SU-DHL-6 (cell line): ENCODE results near the gene MARCHF10.

Source experiments
- H2AFZ ChIP-seq: fragments of 200-600 bp; sonication (generic); 2 replicates; pipeline ENCODE4 v1.6.1; 2014; ENCODE audit warnings: low read depth, mild to moderate bottlenecking, moderate library complexity, mixed read lengths, antibody characterized with exemption, low read length; ENCODE audit not compliant: severe bottlenecking
- H3F3A ChIP-seq: fragments of 200-600 bp; shearing (Covaris generic); 2 replicates; pipeline ENCODE4 v1.6.0; 2016; ENCODE audit warnings: antibody characterized with exemption, mild to moderate bottlenecking; ENCODE audit not compliant: insufficient read depth
- H3K27ac ChIP-seq: fragments of 200-600 bp; sonication (generic); 2 replicates; pipeline ENCODE4 v1.5.1; 2016; ENCODE audit warnings: low read depth, mild to moderate bottlenecking, low read length, moderate library complexity, mixed read lengths
- H3K27me3 ChIP-seq: fragments of 200-600 bp; sonication (generic), shearing (Covaris generic); 2 replicates; pipeline ENCODE4 v1.6.0; 2014; ENCODE audit warnings: mild to moderate bottlenecking, low read length
- H3K36me3 ChIP-seq: fragments of 200-600 bp; sonication (generic); 2 replicates; pipeline ENCODE4 v1.6.1; 2014; ENCODE audit warnings: mild to moderate bottlenecking, low read length, mixed read lengths
- H3K4me2 ChIP-seq: fragments of 300-600, 200-600 bp; shearing (Covaris generic), sonication (generic); 2 replicates; pipeline ENCODE4 v1.6.0; 2014; ENCODE audit warnings: low read length, low read depth, mild to moderate bottlenecking; ENCODE audit not compliant: poor library complexity, severe bottlenecking
- H3K4me3 ChIP-seq: fragments of 200-600 bp; sonication (generic); 2 replicates; pipeline ENCODE4 v1.5.1; 2014; ENCODE audit warnings: antibody characterized with exemption, low read length, mild to moderate bottlenecking, mixed read lengths; ENCODE audit not compliant: insufficient read depth, poor library complexity, severe bottlenecking
- H3K79me2 ChIP-seq: fragments of 200-600 bp; sonication (generic); 2 replicates; pipeline ENCODE4 v1.6.1; 2014; ENCODE audit warnings: mild to moderate bottlenecking, low read length, moderate library complexity; ENCODE audit not compliant: insufficient read depth
- H3K9ac ChIP-seq: fragments of 200-600 bp; sonication (generic); 2 replicates; pipeline ENCODE4 v1.7.0; 2014; ENCODE audit warnings: mild to moderate bottlenecking, low read length
- H3K9me2 ChIP-seq: fragments of 200-600 bp; sonication (generic); replicated peaks from 2 replicates; pipeline ENCODE4 v1.6.1; 2014; ENCODE audit warnings: low read length; ENCODE audit not compliant: insufficient read depth
- H3K9me3 ChIP-seq: fragments of 200-600 bp; sonication (generic); 2 replicates; pipeline ENCODE4 v1.6.1; 2014; ENCODE audit warnings: low read length, mixed read lengths; ENCODE audit not compliant: insufficient read depth
- H4K20me1 ChIP-seq: fragments of 200-600 bp; sonication (generic); 2 replicates; pipeline ENCODE4 v1.6.1; 2014; ENCODE audit warnings: low read depth, mild to moderate bottlenecking, antibody characterized with exemption, low read length, moderate library complexity, mixed read lengths
- CTCF ChIP-seq: fragments of 200-600 bp; sonication (generic); IDR thresholded peaks from one replicate; pipeline ENCODE4 v1.5.1; 2017; ENCODE audit warnings: antibody characterized with exemption, mild to moderate bottlenecking, low read length, moderate library complexity; ENCODE audit not compliant: insufficient read depth, poor library complexity, severe bottlenecking
- EZH2phosphoT487 ChIP-seq: fragments of 200-600 bp; sonication (generic), shearing (Covaris generic); conservative IDR thresholded peaks from 2 replicates; pipeline ENCODE4 v1.6.1; 2018; ENCODE audit warnings: mild to moderate bottlenecking, antibody characterized with exemption, low read length, moderate library complexity, mixed read lengths

Gene MARCHF10

GRCh38 chr17:62663304-62663703, 144.8 kb downstream of the MARCHF10 start:
- H3K27ac ChIP-seq, result no peak overlapping the region
- no peak overlapping the region for H2AFZ ChIP-seq
- no peak overlapping the region for H3K4me2 ChIP-seq
- H3K4me3 ChIP-seq, result no peak overlapping the region
- H4K20me1 ChIP-seq, result no peaks in the 10 kb centered on the region
- no peaks in the 10 kb centered on the region for H3K36me3 ChIP-seq
- no peak overlapping the region for H3K9ac ChIP-seq
- H3K9me3 ChIP-seq, result no peaks in the 10 kb centered on the region
- H3K27me3 ChIP-seq, result no peaks in the 10 kb centered on the region
- H3K79me2 ChIP-seq, result no peaks in the 10 kb centered on the region
- no peaks in the 10 kb centered on the region for H3F3A ChIP-seq
- H3K9me2 ChIP-seq, result no peaks in the 10 kb centered on the region
- TF ChIP-seq CTCF, result no peak
- no peak for TF ChIP-seq EZH2phosphoT487

- H2AFZ ChIP-seq, result no peak overlapping the region
- no peaks in the 10 kb centered on the region for H3K27me3 ChIP-seq
- H3F3A ChIP-seq, result no peaks in the 10 kb centered on the region
- no peak overlapping the region for H3K9ac ChIP-seq
- no peaks in the 10 kb centered on the region for H3K9me3 ChIP-seq
- no peak overlapping the region for H3K4me3 ChIP-seq
- no peaks in the 10 kb centered on the region for H3K79me2 ChIP-seq
- TF ChIP-seq EZH2phosphoT487 (no peak), CTCF (no peak)
- no peaks in the 10 kb centered on the region for H3K9me2 ChIP-seq
- H3K27ac ChIP-seq, result no peak overlapping the region
- no peaks in the 10 kb centered on the region for H4K20me1 ChIP-seq
- H3K36me3 ChIP-seq, result no peaks in the 10 kb centered on the region
- no peak overlapping the region for H3K4me2 ChIP-seq
Observed at GRCh38 chr17:62662855-62663254, 145.3 kb downstream of the MARCHF10 start.

- Histone ChIP-seq H4K20me1 (no peaks in the 10 kb centered on the region), H3K9me3 (no peaks in the 10 kb centered on the region), H3K27ac (no peak overlapping the region), H3K4me2 (no peak overlapping the region), H3F3A (no peaks in the 10 kb centered on the region), H3K9me2 (no peaks in the 10 kb centered on the region), H3K36me3 (no peaks in the 10 kb centered on the region), H3K9ac (no peak overlapping the region), H3K79me2 (no peaks in the 10 kb centered on the region), H2AFZ (no peak overlapping the region), H3K27me3 (no peaks in the 10 kb centered on the region), H3K4me3 (no peak overlapping the region)
- TF ChIP-seq CTCF, result no peak
- no peak for TF ChIP-seq EZH2phosphoT487
Observed at GRCh38 chr17:62661337-62661736, 146.8 kb downstream of the MARCHF10 start.

- Histone ChIP-seq H3K79me2 (no peaks in the 10 kb centered on the region), H4K20me1 (no peaks in the 10 kb centered on the region), H3K27me3 (no peaks in the 10 kb centered on the region), H3K4me2 (no peak overlapping the region), H3K27ac (no peak overlapping the region), H3K4me3 (no peak overlapping the region), H2AFZ (no peak overlapping the region), H3K36me3 (no peaks in the 10 kb centered on the region), H3K9me3 (no peaks in the 10 kb centered on the region), H3F3A (no peaks in the 10 kb centered on the region), H3K9ac (no peak overlapping the region), H3K9me2 (no peaks in the 10 kb centered on the region)
- TF ChIP-seq EZH2phosphoT487 (no peak), CTCF (no peak)
Observed at GRCh38 chr17:62660629-62661118, 147.4 kb downstream of the MARCHF10 start.
